Gastroesophageal sphincter (tissue), 4 donors: Measurements from ENCODE around the gene CACNA1A. TPM values are rescaled to one million over a fixed set of nuclear protein-coding genes. Genes with fewer than 3 reads are reported as not detected.

ENCODE experiments used
- ATAC-seq: fragments of 150-250 bp; one replicate; pipeline ENCODE4 v1.9.1; 2016; ENCODE audit warnings: mild to moderate bottlenecking, moderate library complexity
- H3K27ac ChIP-seq, 4 donors: fragments of 200-600 bp; sonication (generic) in 3 of 4; 1 replicate in 3 of 4; 2 replicates in 1 of 4; pipeline ENCODE4 v1.5.1; 2016 to 2019
- H3K27me3 ChIP-seq: fragments of 200-600 bp; sonication (generic); one replicate; pipeline ENCODE4 v1.5.1; 2019
- H3K36me3 ChIP-seq, 2 donors: fragments of 200-600 bp; sonication (generic); one replicate each; pipeline ENCODE4 v1.5.1; 2019; ENCODE audit warnings: control low read depth in 1 of 2
- H3K4me1 ChIP-seq, 3 donors: fragments of 200-600 bp; sonication (generic); 1 replicate in 2 of 3; 2 replicates in 1 of 3; pipeline ENCODE4 v1.5.1; 2016 to 2019; ENCODE audit warnings: control low read depth in 2 of 3
- H3K4me3 ChIP-seq, 2 donors: fragments of 200-600 bp; sonication (generic); one replicate each; pipeline ENCODE4 v1.5.1; 2019; ENCODE audit warnings: mild to moderate bottlenecking in 1 of 2, moderate library complexity in 1 of 2
- H3K9me3 ChIP-seq, 3 donors: fragments of 200-600 bp; sonication (generic); one replicate each; pipeline ENCODE4 v1.5.1; 2017 to 2019; ENCODE audit warnings: control low read depth in 2 of 3
- EP300 ChIP-seq: sonication (generic); formaldehyde crosslinking; IDR thresholded peaks from one replicate; pipeline ENCODE4 v1.6.1; 2017; ENCODE audit warnings: antibody characterized with exemption, mild to moderate bottlenecking
- POLR2A ChIP-seq, 2 donors: fragments of 450-650 bp; IDR thresholded peaks; one replicate each; pipeline ENCODE4 v1.6.1; 2017; ENCODE audit warnings: antibody characterized with exemption in 2 of 2, mild to moderate bottlenecking in 2 of 2, moderate library complexity in 1 of 2
- POLR2AphosphoS5 ChIP-seq: sonication (generic); formaldehyde crosslinking; IDR thresholded peaks from one replicate; pipeline ENCODE4 v1.6.1; 2017; ENCODE audit warnings: antibody characterized with exemption
- WGBS, 2 donors: methylation state at CpG; one replicate each; pipeline ENCODE4 v1.1.5; 2018; ENCODE audit warnings: low coverage in 1 of 2; 5-methylcytosine and 5-hydroxymethylcytosine counted together
- total RNA-seq, 4 donors: library from RNA; depleted of rRNA; stranded (reverse); fragments of >200 nt; gene quantifications; one replicate each; pipeline ENCODE4 v1.1.0, GENCODE V29; 2016
- TF ChIP-seq, protein P1 (sequence below), 4 experiments: fragments of 200-600 bp in 2 of 4; fragments of 450-650 bp in 2 of 4; sonication (generic) in 1 of 4; IDR thresholded peaks; one replicate each; pipeline ENCODE4 v1.5.1; 2017 to 2019; ENCODE audit warnings: antibody characterized with exemption in 4 of 4, mild to moderate bottlenecking in 2 of 4, moderate library complexity in 2 of 4

The CACNA1A gene
- total RNA-seq, 4 donors from 2014 or later, result 0.54 to 1.3 (median 0.93) TPM; not detected in 1

DNA sequence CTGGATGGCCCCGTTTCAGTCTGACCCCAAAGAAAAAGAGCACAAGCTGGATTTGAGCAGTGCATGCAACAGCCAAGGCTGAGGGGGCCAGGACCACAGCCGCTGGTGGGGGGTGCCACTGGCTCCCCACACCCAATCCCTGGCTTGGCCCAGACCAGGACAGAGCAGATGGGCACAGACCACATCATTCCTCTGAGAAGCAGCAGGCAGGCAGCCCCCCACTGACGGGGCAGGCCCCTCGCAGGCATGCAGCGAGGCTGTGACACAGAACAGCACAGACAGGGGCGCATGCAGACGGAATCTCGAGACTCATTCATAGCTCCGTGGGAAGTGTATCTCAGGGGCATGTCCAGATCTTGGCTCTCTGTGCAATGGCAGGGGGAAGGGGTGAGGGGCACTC is 281.2 kb downstream of the CACNA1A start:
- H3K9me3 ChIP-seq, result peaks cover 0 to 8% (median 0%) of the 10 kb centered on the region in 3 donors
- H3K4me1 ChIP-seq, result no peaks in the 10 kb centered on the region
- H3K27ac ChIP-seq, result no peak overlapping the region
- 10 to 40% methylated on average over 1 to 2 of the region's 9 CpGs for WGBS, 2 donors
- TF ChIP-seq, protein P1, sequence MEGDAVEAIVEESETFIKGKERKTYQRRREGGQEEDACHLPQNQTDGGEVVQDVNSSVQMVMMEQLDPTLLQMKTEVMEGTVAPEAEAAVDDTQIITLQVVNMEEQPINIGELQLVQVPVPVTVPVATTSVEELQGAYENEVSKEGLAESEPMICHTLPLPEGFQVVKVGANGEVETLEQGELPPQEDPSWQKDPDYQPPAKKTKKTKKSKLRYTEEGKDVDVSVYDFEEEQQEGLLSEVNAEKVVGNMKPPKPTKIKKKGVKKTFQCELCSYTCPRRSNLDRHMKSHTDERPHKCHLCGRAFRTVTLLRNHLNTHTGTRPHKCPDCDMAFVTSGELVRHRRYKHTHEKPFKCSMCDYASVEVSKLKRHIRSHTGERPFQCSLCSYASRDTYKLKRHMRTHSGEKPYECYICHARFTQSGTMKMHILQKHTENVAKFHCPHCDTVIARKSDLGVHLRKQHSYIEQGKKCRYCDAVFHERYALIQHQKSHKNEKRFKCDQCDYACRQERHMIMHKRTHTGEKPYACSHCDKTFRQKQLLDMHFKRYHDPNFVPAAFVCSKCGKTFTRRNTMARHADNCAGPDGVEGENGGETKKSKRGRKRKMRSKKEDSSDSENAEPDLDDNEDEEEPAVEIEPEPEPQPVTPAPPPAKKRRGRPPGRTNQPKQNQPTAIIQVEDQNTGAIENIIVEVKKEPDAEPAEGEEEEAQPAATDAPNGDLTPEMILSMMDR (IDR thresholded peaks at IDR 0.05), result no peak
- ATAC-seq, result no peak
- no peaks in the 10 kb centered on the region for H3K36me3 ChIP-seq
- H3K27me3 ChIP-seq, result peaks cover 40% of the 10 kb centered on the region
- H3K4me3 ChIP-seq, result no peak overlapping the region

DNA sequence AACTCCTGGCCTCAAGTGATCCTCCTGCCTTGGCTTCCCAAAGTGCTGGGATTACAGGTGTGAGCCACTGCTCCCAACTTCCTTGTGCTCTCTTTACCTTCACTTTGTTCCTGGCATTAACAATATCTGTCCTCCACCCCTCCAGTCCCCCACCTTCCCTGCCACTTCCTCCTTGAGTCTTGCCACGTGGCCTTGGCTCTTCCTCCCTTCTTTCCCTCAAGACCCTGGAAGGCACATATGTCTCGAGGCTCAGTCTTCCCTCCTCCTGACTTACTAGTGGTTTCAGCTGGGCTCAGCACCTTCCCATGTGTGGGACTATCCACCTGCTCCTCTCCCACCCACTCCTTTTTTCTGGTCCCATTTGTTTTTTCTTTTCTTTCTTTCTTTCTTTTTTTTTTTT is 285.4 kb downstream of the CACNA1A start:
- peaks cover 16% of the 10 kb centered on the region for H3K27me3 ChIP-seq
- no peak for TF ChIP-seq POLR2AphosphoS5
- no peak overlapping the region for H3K4me3 ChIP-seq
- ATAC-seq, result no peak
- H3K9me3 ChIP-seq, result peaks cover 0 to 12% (median 0%) of the 10 kb centered on the region in 3 donors
- 34 to 71% methylated on average over 1 to 2 of the region's 2 CpGs for WGBS, 2 donors
- no peaks in the 10 kb centered on the region for H3K36me3 ChIP-seq
- no peak overlapping the region for H3K27ac ChIP-seq
- no peaks in the 10 kb centered on the region for H3K4me1 ChIP-seq

DNA sequence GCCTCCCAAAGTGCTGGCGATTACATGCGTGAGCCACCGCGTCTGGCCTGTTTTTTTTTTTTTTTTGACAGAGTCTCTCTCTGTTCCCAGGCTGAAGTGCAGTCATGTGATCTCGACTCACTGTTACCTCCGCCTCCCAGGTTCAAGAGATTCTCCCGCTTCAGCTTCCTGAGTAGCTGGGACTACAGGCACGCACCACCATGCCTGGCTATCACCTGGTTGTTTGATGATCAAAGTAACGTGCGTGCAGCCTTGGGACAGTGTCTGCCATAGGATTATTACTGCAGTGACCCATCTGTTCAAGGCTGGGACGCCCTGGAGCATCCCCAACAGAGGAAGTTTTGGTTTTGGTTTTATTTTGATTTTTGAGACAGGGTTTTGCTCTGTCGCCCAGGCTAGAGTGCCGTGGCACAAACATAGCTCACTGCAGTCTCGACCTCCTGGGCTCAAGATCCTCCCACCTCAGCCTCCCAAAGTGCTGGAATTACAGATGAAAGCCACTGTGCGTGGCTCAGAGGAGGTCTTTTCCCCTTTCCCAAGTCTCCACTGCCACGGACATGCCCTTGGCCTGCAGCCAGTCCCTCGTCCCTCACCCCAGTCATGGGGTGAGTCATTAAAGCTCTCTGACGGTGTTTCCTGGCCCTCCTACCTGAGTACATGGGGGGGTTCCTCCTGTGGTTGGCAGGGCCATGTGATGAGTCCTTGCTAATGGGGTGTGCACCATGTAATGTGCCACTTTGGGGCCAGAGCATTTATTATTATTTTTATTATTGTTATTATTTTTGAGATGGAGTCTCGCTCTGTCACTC is 290.5 kb downstream of the CACNA1A start:
- Histone ChIP-seq H3K9me3 (peaks cover 0 to 11% (median 0%) of the 10 kb centered on the region in 3 donors), H3K27ac (no peak overlapping the region)
- 69 to 83% methylated on average over 10 to 11 of the region's 19 CpGs for WGBS, 2 donors

DNA sequence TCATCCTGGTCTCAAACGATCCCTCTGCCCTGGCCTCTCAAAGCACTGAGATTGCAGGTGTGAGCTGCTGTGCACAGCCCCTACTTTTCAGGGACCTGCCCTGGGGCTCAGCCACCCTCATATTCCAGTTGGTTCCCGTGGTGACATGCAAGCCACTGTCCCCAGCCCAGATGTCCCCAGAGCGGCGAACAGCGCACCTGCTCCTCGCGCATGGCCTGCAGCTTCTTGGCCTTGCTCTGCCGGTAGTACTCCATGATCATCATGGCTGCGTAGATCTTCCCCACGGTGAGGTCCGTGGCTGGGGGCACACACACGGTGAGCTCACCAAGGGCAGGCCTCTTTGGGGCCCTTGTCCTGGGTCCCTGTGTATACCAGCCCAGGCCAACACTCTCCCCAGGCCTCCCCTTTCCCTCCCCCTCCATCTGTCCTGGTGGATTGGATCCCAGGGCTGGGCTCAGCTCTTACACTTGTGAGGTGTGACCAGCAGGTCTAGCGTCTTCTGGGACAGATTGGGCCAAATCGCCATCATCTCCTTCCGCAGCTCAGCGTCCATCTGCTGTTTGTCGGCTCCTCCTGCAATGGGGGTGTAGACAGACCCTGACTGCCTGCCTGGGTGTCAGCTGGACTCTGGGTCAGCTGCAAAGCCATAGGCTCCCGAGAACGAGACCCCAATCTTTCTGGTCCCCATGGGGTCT is 292.1 kb downstream of the CACNA1A start:
- H3K27me3 ChIP-seq, result no peaks in the 10 kb centered on the region
- 100% methylated on average over 3 of the region's 19 CpGs; no CpG with 5 or more reads in 1 of the 2 donors for WGBS, 2 donors
- peaks cover 0 to 2% (median 0%) of the 10 kb centered on the region in 3 donors for H3K4me1 ChIP-seq
- TF ChIP-seq, protein P1 (IDR thresholded peaks at IDR 0.05), result no peak
- TF ChIP-seq POLR2AphosphoS5, result no peak
- TF ChIP-seq POLR2A (IDR thresholded peaks at IDR 0.05), result no peak
- no peak for TF ChIP-seq EP300
- no peaks in the 10 kb centered on the region for H3K36me3 ChIP-seq
- ATAC-seq, result no peak
- no peak overlapping the region for H3K27ac ChIP-seq
- no peaks in the 10 kb centered on the region for H3K9me3 ChIP-seq
- no peak overlapping the region for H3K4me3 ChIP-seq

More for the DNA sequence above, 290.5 kb downstream of the CACNA1A start:
- no peaks in the 10 kb centered on the region for H3K4me1 ChIP-seq
- H3K4me3 ChIP-seq, result no peak overlapping the region
- no peaks in the 10 kb centered on the region for H3K36me3 ChIP-seq
- H3K27me3 ChIP-seq, result no peaks in the 10 kb centered on the region
- no peak for ATAC-seq
- TF ChIP-seq POLR2A (IDR thresholded peaks at IDR 0.05) (no peak), EP300 (no peak), POLR2AphosphoS5 (no peak)
- TF ChIP-seq, protein P1 (IDR thresholded peaks at IDR 0.05), result no peak

DNA sequence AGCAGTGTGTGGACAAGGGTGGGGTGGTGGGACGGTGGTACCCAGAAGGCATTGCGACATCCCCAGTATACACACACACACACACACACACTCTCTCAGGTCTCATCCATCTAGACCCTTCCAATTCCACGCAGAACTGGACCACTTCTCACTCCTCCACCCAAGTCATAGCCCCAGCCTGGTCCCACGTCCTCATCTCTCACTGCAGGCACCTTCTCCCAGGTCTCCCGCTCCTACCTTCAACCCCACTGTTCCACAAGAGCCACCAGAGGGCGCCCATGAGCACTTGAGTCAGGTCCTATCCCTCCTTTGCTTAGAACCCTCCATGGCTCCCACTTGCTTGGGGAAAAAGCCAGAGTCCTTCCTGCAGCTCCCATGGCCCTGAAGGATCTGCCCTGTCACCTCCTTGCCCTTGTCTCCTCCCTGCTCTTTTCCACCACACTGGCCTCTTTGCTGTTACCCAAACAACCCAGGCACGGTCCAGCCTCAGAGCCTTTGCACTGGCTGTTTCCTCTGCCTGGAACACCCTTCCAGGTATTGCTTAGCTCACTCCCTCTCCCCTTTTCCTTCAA is 293.4 kb downstream of the CACNA1A start:
- no peak for ATAC-seq
- Histone ChIP-seq H3K27ac (no peak overlapping the region), H3K4me3 (no peak overlapping the region), H3K4me1 (peaks cover 0 to 13% (median 0%) of the 10 kb centered on the region in 3 donors), H3K27me3 (no peaks in the 10 kb centered on the region), H3K36me3 (no peaks in the 10 kb centered on the region), H3K9me3 (no peaks in the 10 kb centered on the region)
- 56 to 64% methylated on average over 5 to 6 of the region's 7 CpGs for WGBS, 2 donors
- TF ChIP-seq, protein P1 (IDR thresholded peaks at IDR 0.05), result peak in 2 of 4 experiments; percentile 10 to 50
- TF ChIP-seq POLR2AphosphoS5, result no peak
